Measurements from ENCODE around the gene ZWILCH.
"Not testable (repeated sequence)": the region's sequence is repeated elsewhere in the genome, so short reads cannot be mapped to it uniquely, and the experiment has no call there.

Gene ZWILCH

GRCh38 chr15:66491846-66492245 lies 13.3 kb upstream of the ZWILCH start:
- Histone ChIP-seq H3K4me1 (ENCODE audit: control insufficient read depth, low read depth, low read length) (peaks cover under 1% of the 10 kb centered on the region), H3K27me3 (ENCODE audit: control insufficient read depth, insufficient read depth, low read length) (no peaks in the 10 kb centered on the region), H3K36me3 (ENCODE audit: control insufficient read depth, low read depth, low read length) (peaks cover 67% of the 10 kb centered on the region)

GRCh38 chr15:66494262-66494661 lies 10.9 kb upstream of the ZWILCH start:
- H3K9ac ChIP-seq (ENCODE audit: low read length) = no peak overlapping the region
- H3K27me3 ChIP-seq (ENCODE audit: control insufficient read depth, insufficient read depth, low read length) = no peaks in the 10 kb centered on the region
- no peak overlapping the region for H3K4me3 ChIP-seq (ENCODE audit: low read length)
- H3K27ac ChIP-seq (ENCODE audit: low read length) = no peak overlapping the region
- peaks cover 63% of the 10 kb centered on the region for H3K36me3 ChIP-seq (ENCODE audit: control insufficient read depth, low read depth, low read length)
- H3K9me3 ChIP-seq (ENCODE audit: control insufficient read depth, low read depth, low read length) = no peaks in the 10 kb centered on the region
- H3K4me1 ChIP-seq (ENCODE audit: control insufficient read depth, low read depth, low read length) = peaks cover 3% of the 10 kb centered on the region

More at GRCh38 chr15:66491846-66492245, 13.3 kb upstream of the ZWILCH start:
- no peak overlapping the region for H3K4me3 ChIP-seq (ENCODE audit: low read length)
- no peak overlapping the region for H3K27ac ChIP-seq (ENCODE audit: low read length)
- no peaks in the 10 kb centered on the region for H3K9me3 ChIP-seq (ENCODE audit: control insufficient read depth, low read depth, low read length)
- no peak overlapping the region for H3K9ac ChIP-seq (ENCODE audit: low read length)

DNA sequence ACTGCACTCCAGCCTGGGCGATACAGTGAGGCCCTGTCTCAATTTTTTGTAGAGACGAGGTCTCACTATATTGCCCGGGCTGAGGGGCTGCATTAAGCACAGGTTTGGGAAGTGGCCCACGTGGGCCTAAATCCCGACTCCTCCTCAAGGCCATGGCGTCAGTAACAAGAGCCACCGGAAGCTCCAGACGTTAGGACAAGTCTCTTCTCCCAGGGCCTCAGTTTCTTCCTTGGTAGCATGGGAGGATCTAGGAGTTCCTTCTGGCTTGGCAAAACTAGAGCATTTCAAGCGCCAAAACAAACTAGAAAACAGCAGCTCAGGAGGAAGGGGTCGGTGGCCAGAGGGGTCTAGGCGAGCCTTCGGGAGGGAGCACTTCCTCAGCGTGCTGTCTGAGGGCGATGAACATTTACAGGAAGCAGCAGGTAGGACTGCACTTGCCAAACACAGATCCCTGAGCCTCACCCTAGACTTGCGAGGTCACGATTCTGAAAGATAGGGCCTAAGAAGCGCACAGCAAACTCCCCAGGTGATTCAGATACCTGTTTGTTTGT lies 8.1 kb upstream of the ZWILCH start:
- H3K36me3 ChIP-seq (ENCODE audit: control insufficient read depth, low read depth, low read length) = peaks cover 66% of the 10 kb centered on the region
- peak overlapping the region; percentile 74 for H3K4me3 ChIP-seq (ENCODE audit: low read length)
- H3K27me3 ChIP-seq (ENCODE audit: control insufficient read depth, insufficient read depth, low read length) = no peaks in the 10 kb centered on the region
- no peaks in the 10 kb centered on the region for H3K9me3 ChIP-seq (ENCODE audit: control insufficient read depth, low read depth, low read length)
- peak overlapping the region; percentile 83 for H3K27ac ChIP-seq (ENCODE audit: low read length)
- H3K4me1 ChIP-seq (ENCODE audit: control insufficient read depth, low read depth, low read length) = peaks cover 3% of the 10 kb centered on the region
- H3K9ac ChIP-seq (ENCODE audit: low read length) = peak overlapping the region; percentile 93

GRCh38 chr15:66497502-66498455 lies 7.3 kb upstream of the ZWILCH start, which contains the start of gene SNAPC5:
Gene SNAPC5 (minus strand): TSS chr15:66497762. CDS start chr15:66497731, 31 bp downstream.
- Histone ChIP-seq H3K9ac (ENCODE audit: low read length) (peak within 1 kb of the TSS; percentile 93), H3K4me3 (ENCODE audit: low read length) (peak within 1 kb of the TSS; percentile 74), H3K27ac (ENCODE audit: low read length) (peak within 1 kb of the TSS; percentile 83), H3K4me1 (ENCODE audit: control insufficient read depth, low read depth, low read length) (peaks cover 3% of the 10 kb centered on the region), H3K9me3 (ENCODE audit: control insufficient read depth, low read depth, low read length) (no peaks in the 10 kb centered on the region), H3K27me3 (ENCODE audit: control insufficient read depth, insufficient read depth, low read length) (no peaks in the 10 kb centered on the region), H3K36me3 (ENCODE audit: control insufficient read depth, low read depth, low read length) (peaks cover 69% of the 10 kb centered on the region)

- peaks cover 3% of the 10 kb centered on the region for H3K4me1 ChIP-seq (ENCODE audit: control insufficient read depth, low read depth, low read length)
- H3K27me3 ChIP-seq (ENCODE audit: control insufficient read depth, insufficient read depth, low read length) = no peaks in the 10 kb centered on the region
- H3K4me3 ChIP-seq (ENCODE audit: low read length) = no peak overlapping the region
- H3K9me3 ChIP-seq (ENCODE audit: control insufficient read depth, low read depth, low read length) = no peaks in the 10 kb centered on the region
- peaks cover 71% of the 10 kb centered on the region for H3K36me3 ChIP-seq (ENCODE audit: control insufficient read depth, low read depth, low read length)
- no peak overlapping the region for H3K9ac ChIP-seq (ENCODE audit: low read length)
- no peak overlapping the region for H3K27ac ChIP-seq (ENCODE audit: low read length)
Observed at GRCh38 chr15:66498501-66499386, 6.4 kb upstream of the ZWILCH start.

- H3K27me3 ChIP-seq (ENCODE audit: control insufficient read depth, insufficient read depth, low read length); H3K9me3 ChIP-seq (ENCODE audit: control insufficient read depth, low read depth, low read length); H3K4me1 ChIP-seq (ENCODE audit: control insufficient read depth, low read depth, low read length); H3K27ac ChIP-seq (ENCODE audit: low read length); H3K4me3 ChIP-seq (ENCODE audit: low read length); H3K9ac ChIP-seq (ENCODE audit: low read length): not testable (repeated sequence)
- H3K36me3 ChIP-seq (ENCODE audit: control insufficient read depth, low read depth, low read length) = peaks cover 56% of the 10 kb centered on the region
Observed at GRCh38 chr15:66500346-66500745, 4.8 kb upstream of the ZWILCH start.

DNA sequence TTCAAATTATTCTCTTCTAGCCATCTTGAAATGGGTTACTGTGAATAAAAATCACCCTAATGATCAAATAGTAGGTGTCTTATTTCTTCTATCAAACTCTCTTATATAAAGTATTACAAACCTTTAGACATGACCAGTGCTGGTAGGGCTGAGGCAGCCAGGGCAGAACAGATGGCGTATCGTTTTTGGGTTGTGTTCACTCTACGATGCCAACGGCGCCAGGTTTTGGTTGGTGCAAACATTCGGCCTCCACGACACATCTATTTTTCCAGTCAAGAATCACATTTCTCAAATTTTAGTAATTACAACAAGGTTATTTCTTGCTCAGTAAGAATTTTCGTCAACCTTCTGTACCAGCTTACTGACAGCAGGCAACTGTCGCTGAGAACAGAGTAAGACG lies 2.6 kb upstream of the ZWILCH start:
- Histone ChIP-seq H3K9me3 (ENCODE audit: control insufficient read depth, low read depth, low read length) (no peaks in the 10 kb centered on the region), H3K9ac (ENCODE audit: low read length) (peak overlapping the region; percentile 22), H3K4me3 (ENCODE audit: low read length) (peak overlapping the region; percentile 91), H3K4me1 (ENCODE audit: control insufficient read depth, low read depth, low read length) (no peaks in the 10 kb centered on the region), H3K36me3 (ENCODE audit: control insufficient read depth, low read depth, low read length) (peaks cover 56% of the 10 kb centered on the region), H3K27ac (ENCODE audit: low read length) (no peak overlapping the region), H3K27me3 (ENCODE audit: control insufficient read depth, insufficient read depth, low read length) (no peaks in the 10 kb centered on the region)

GRCh38 chr15:66503041-66503648 lies 2.0 kb upstream of the ZWILCH start:
- H3K9me3 ChIP-seq (ENCODE audit: control insufficient read depth, low read depth, low read length); H3K27ac ChIP-seq (ENCODE audit: low read length); H3K27me3 ChIP-seq (ENCODE audit: control insufficient read depth, insufficient read depth, low read length); H3K4me1 ChIP-seq (ENCODE audit: control insufficient read depth, low read depth, low read length): not testable (repeated sequence)
- H3K4me3 ChIP-seq (ENCODE audit: low read length) = peak overlapping the region; percentile 91
- H3K36me3 ChIP-seq (ENCODE audit: control insufficient read depth, low read depth, low read length) = peaks cover 52% of the 10 kb centered on the region
- H3K9ac ChIP-seq (ENCODE audit: low read length) = peak overlapping the region; percentile 96

- H3K4me1 ChIP-seq (ENCODE audit: control insufficient read depth, low read depth, low read length) = no peaks in the 10 kb centered on the region
- H3K27ac ChIP-seq (ENCODE audit: low read length) = peak overlapping the region; percentile 88
- peak overlapping the region; percentile 91 for H3K4me3 ChIP-seq (ENCODE audit: low read length)
- H3K9ac ChIP-seq (ENCODE audit: low read length) = peak overlapping the region; percentile 96
- no peaks in the 10 kb centered on the region for H3K27me3 ChIP-seq (ENCODE audit: control insufficient read depth, insufficient read depth, low read length)
- H3K36me3 ChIP-seq (ENCODE audit: control insufficient read depth, low read depth, low read length) = peaks cover 47% of the 10 kb centered on the region
- no peaks in the 10 kb centered on the region for H3K9me3 ChIP-seq (ENCODE audit: control insufficient read depth, low read depth, low read length)
Observed at GRCh38 chr15:66503780-66504562, 1.2 kb upstream of the ZWILCH start.

- peaks cover 39% of the 10 kb centered on the region for H3K36me3 ChIP-seq (ENCODE audit: control insufficient read depth, low read depth, low read length)
- peak overlapping the region; percentile 88 for H3K27ac ChIP-seq (ENCODE audit: low read length)
- H3K4me3 ChIP-seq (ENCODE audit: low read length) = peak overlapping the region; percentile 91
- no peaks in the 10 kb centered on the region for H3K27me3 ChIP-seq (ENCODE audit: control insufficient read depth, insufficient read depth, low read length)
- H3K9me3 ChIP-seq (ENCODE audit: control insufficient read depth, low read depth, low read length) = no peaks in the 10 kb centered on the region
- H3K9ac ChIP-seq (ENCODE audit: low read length) = peak overlapping the region; percentile 96
- H3K4me1 ChIP-seq (ENCODE audit: control insufficient read depth, low read depth, low read length) = no peaks in the 10 kb centered on the region
Observed at GRCh38 chr15:66505430-66505811, 295 bp downstream of the ZWILCH start.
